ENCODE data around the gene NTHL1.

GRCh38 chr16:2060346-2060745, 12.7 kb upstream of the NTHL1 start:
- TF ChIP-seq CREB1 (CRISPR knock-in tag; IDR thresholded peaks at IDR 0.05) (no peak), ESRRA (CRISPR knock-in tag; IDR thresholded peaks at IDR 0.05; ENCODE audit: borderline replicate concordance) (no peak), CTCF (IDR thresholded peaks at IDR 0.05) (no peak), ZBTB21 (CRISPR knock-in tag; IDR thresholded peaks at IDR 0.05; ENCODE audit: borderline replicate concordance) (no peak)
